Measurements from ENCODE around the gene MTMR2. TPM values are rescaled to one million over a fixed set of nuclear protein-coding genes. Genes with fewer than 3 reads are reported as not detected.

MTMR2 gene
- total and polyA plus RNA-seq, 2 of the 13 experiments (the other 11 are each of a cell fraction or from before 2014, with no cell fraction given): 12.7 to 22.3 TPM

DNA sequence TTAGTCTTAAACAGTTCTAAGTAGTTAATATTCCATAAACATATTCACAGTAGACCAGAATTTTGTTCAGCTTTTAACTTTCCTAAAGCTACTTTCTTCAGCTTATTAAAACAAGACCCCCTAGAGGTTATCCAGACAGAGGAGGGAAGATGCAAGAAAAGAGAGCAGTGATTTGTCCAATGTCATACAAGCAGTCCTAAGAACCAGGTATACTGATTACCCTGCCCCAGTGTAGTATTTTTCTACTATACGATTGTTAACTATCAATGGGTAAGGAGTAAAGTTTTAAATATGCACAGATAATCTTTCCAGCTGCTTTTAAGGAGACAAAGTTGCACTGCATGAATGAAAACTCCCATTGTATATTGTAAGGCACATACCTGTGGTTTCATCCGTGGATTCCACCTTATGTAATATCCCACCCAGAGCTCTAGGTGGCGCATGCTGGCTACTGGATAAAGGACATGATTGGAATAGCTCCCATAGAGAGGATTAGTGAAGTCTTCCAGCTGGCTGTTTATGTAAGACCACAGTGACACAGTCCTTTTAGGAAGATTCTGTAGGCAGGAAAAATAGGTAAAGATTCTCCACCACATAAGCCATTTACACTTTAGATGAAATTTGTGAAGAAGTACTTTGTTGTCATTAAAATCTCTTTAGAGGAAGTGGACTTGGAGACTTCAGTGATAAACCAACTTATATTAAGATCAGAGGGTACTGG, 88.0 kb downstream of the MTMR2 start (continued):
- TF ChIP-seq MNT (IDR thresholded peaks at IDR 0.05) (no peak), TEAD2 (CRISPR knock-in tag; IDR thresholded peaks at IDR 0.05) (no peak), RAD21 (CRISPR knock-in tag; IDR thresholded peaks at IDR 0.05) (peak; percentile 76), ERF (CRISPR knock-in tag; IDR thresholded peaks at IDR 0.05) (0 out of 2 replicates have a peak, but pooled peaks have one; percentile 19), MIXL1 (CRISPR knock-in tag; IDR thresholded peaks at IDR 0.05) (peak; percentile 66; the same call in 1 of the 2 replicates), SKI (IDR thresholded peaks at IDR 0.05; ENCODE audit: partially characterized antibody) (no peak), ZNF468 (CRISPR knock-in tag; IDR thresholded peaks at IDR 0.05) (no peak), ETV6 (CRISPR knock-in tag; conservative IDR thresholded peaks at IDR 0.05) (no peak), ZMYM3 (CRISPR knock-in tag; IDR thresholded peaks at IDR 0.05) (no peak), TEAD3 (CRISPR knock-in tag; optimal IDR thresholded peaks at IDR 0.05; ENCODE audit: borderline replicate concordance) (peak; percentile 48), ZNF235 (CRISPR knock-in tag; IDR thresholded peaks at IDR 0.05; ENCODE audit: borderline replicate concordance) (no peak), GPN1 (CRISPR knock-in tag; IDR thresholded peaks at IDR 0.05; ENCODE audit: borderline replicate concordance) (no peak), ZNF839 (CRISPR knock-in tag; IDR thresholded peaks at IDR 0.05; ENCODE audit: borderline replicate concordance) (no peak), FOSL2 (CRISPR knock-in tag; IDR thresholded peaks at IDR 0.05) (0 out of 2 replicates have a peak, but pooled peaks have one; percentile 13), IRF9 (CRISPR knock-in tag; IDR thresholded peaks at IDR 0.05; ENCODE audit: borderline replicate concordance) (no peak), ARNTL (CRISPR knock-in tag; IDR thresholded peaks at IDR 0.05) (no peak), ARID3A (IDR thresholded peaks at IDR 0.05; ENCODE audit: low read depth, low read length) (peak; percentile 85), ZNF780A (CRISPR knock-in tag; IDR thresholded peaks at IDR 0.05) (no peak), SAP130 (CRISPR knock-in tag; IDR thresholded peaks at IDR 0.05; ENCODE audit: low read depth) (peak; percentile 38; the same call in 1 of the 2 replicates), ZNF547 (CRISPR knock-in tag; IDR thresholded peaks at IDR 0.05) (no peak), FOXA3 (CRISPR knock-in tag; IDR thresholded peaks at IDR 0.05) (0 out of 2 replicates have a peak, but pooled peaks have one; percentile 29), HES4 (CRISPR knock-in tag; IDR thresholded peaks at IDR 0.05; ENCODE audit: borderline replicate concordance) (no peak), EHMT2 (IDR thresholded peaks at IDR 0.05; ENCODE audit: borderline replicate concordance, low read depth, low read length) (no peak), NRL (CRISPR knock-in tag; IDR thresholded peaks at IDR 0.05; ENCODE audit: borderline replicate concordance) (no peak), MXD4 (CRISPR knock-in tag; IDR thresholded peaks at IDR 0.05) (no peak), ZNF430 (CRISPR knock-in tag; IDR thresholded peaks at IDR 0.05) (no peak)
- TF ChIP-seq, protein P1, sequence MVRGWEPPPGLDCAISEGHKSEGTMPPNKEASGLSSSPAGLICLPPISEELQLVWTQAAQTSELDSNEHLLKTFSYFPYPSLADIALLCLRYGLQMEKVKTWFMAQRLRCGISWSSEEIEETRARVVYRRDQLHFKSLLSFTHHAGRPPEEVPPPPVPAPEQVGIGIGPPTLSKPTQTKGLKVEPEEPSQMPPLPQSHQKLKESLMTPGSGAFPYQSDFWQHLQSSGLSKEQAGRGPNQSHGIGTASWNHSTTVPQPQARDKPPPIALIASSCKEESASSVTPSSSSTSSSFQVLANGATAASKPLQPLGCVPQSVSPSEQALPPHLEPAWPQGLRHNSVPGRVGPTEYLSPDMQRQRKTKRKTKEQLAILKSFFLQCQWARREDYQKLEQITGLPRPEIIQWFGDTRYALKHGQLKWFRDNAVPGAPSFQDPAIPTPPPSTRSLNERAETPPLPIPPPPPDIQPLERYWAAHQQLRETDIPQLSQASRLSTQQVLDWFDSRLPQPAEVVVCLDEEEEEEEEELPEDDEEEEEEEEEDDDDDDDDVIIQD (CRISPR knock-in tag; IDR thresholded peaks at IDR 0.05; ENCODE audit: low read depth): 0 out of 2 replicates have a peak, but pooled peaks have one; percentile 35

Measured in HepG2 (cell line).